ENCODE results near the gene NKX2-4. TPM values are rescaled to one million over a fixed set of nuclear protein-coding genes. Genes with fewer than 3 reads are reported as not detected.
A peak's percentile ranks its signal among the peaks of the same experiment; 100 is the strongest.

NKX2-4 gene
- total and polyA plus RNA-seq, 2 of the 4 experiments (the other 2 are of a cell fraction): not detected

DNA sequence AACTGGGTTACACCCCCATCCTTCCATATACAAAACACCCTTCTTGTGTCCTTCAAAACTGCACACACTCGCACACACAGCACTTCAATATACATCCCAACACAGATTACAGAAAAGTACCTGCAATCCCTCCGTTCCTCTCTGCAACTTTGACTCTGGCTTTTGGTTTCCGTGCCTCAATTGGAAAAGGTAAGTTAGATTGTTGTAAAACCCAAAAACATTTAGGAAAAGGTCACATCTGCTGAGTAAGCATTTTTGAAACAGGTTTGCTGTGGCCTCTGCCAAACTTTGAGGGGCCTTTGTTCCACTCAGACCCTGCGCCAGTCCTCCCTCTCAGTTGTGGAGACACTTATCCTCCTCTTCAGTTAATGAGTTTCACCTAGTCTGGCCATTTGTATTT lies 4.2 kb downstream of the NKX2-4 start:
- H3K4me2 ChIP-seq (ENCODE audit: low read depth, low read length): no peak overlapping the region

More for the DNA sequence above, 4.2 kb downstream of the NKX2-4 start:
- no peak overlapping the region for H2BK5ac ChIP-seq (ENCODE audit: low read depth, low read length, poor library complexity, severe bottlenecking)
- in situ Hi-C loops (cut with MboI; ENCODE audit: low sequenced_read_pairs) (no loop called here), dilution Hi-C loops (cut with HindIII; ENCODE audit: low sequenced_read_pairs, unreplicated experiment) (no loop called here), intact Hi-C loops (cut with micrococcal nuclease) (loop anchor here (10.0 kb wide), 1 partner anchor 158 kb away; no protein-coding TSS in a partner anchor)
- no peak overlapping the region for H3K4ac ChIP-seq (ENCODE audit: low read depth, low read length)
- H3K9me3 ChIP-seq (ENCODE audit: control insufficient read depth, insufficient read depth, low read length): peaks cover 18% of the 10 kb centered on the region
- CTCF ChIA-PET: no interaction called here
- no peak overlapping the region for H4K8ac ChIP-seq (ENCODE audit: low read depth in 2 of 2, low read length in 2 of 2)
- H2BK120ac ChIP-seq (ENCODE audit: low read depth, low read length): no peak overlapping the region
- no peak overlapping the region for H3K14ac ChIP-seq (replicated peaks; ENCODE audit: low read depth, low read length)
- peaks cover 4% of the 10 kb centered on the region; the same call in 1 of the 2 replicates for H3K4me1 ChIP-seq (ENCODE audit: control insufficient read depth, insufficient read depth, low read length)
- WGBS, 2 experiments (ENCODE audit: extremely low coverage in 2 of 2, insufficient read length in 1 of 2): no CpG with 5 or more reads among the region's 4 CpGs
- no peaks in the 10 kb centered on the region for H3K9me1 ChIP-seq (ENCODE audit: insufficient read depth, low read length)
- TF ChIP-seq MAFK (IDR thresholded peaks at IDR 0.05; ENCODE audit: low read depth, low read length) (peak; percentile 100), FOS (IDR thresholded peaks at IDR 0.05; ENCODE audit: low read depth, low read length) (no peak)
- H3K36me3 ChIP-seq (ENCODE audit: control insufficient read depth, insufficient read depth, low read length): peaks cover 2% of the 10 kb centered on the region; the same call in 1 of the 2 replicates
- H3K9ac ChIP-seq (ENCODE audit: low read depth, low read length): no peak overlapping the region
- H4K5ac ChIP-seq (ENCODE audit: low read depth, low read length): no peak overlapping the region
- no peak overlapping the region for H3K4me3 ChIP-seq (ENCODE audit: insufficient read depth, low read depth, low read length)
- H4K91ac ChIP-seq (ENCODE audit: insufficient read depth, low read depth, low read length): no peak overlapping the region
- no peak overlapping the region for H3K56ac ChIP-seq (ENCODE audit: extremely low read depth, insufficient read depth, low read length)
- peaks cover 63% of the 10 kb centered on the region for H3K27me3 ChIP-seq (ENCODE audit: control insufficient read depth, insufficient read depth, low read length)
- H2AFZ ChIP-seq (replicated peaks; ENCODE audit: low read length, poor library complexity): no peak overlapping the region
- POLR2A ChIA-PET (ENCODE audit: unreplicated experiment): no interaction called here
- no peak overlapping the region for H2AK9ac ChIP-seq (replicated peaks; ENCODE audit: low read depth, low read length, poor library complexity)
- no peak overlapping the region for H2AK5ac ChIP-seq (ENCODE audit: low read depth, low read length)
- H2BK15ac ChIP-seq (ENCODE audit: low read depth, low read length): no peak overlapping the region
- no peak overlapping the region for H3K18ac ChIP-seq (ENCODE audit: low read depth, low read length)
- no peaks in the 10 kb centered on the region for H3K79me1 ChIP-seq (ENCODE audit: low read depth in 1 of 2, low read length in 2 of 2)
- no peak for ATAC-seq (ENCODE audit: low read depth)
- no peak overlapping the region for H3K23ac ChIP-seq (ENCODE audit: low read depth, low read length)
- no peaks in the 10 kb centered on the region for H4K20me1 ChIP-seq (ENCODE audit: insufficient read depth, low read length)
- BruUV-seq (replicated peaks): no TSS peak
- H3K27ac ChIP-seq (ENCODE audit: insufficient read depth, low read length): no peak overlapping the region
- no peak overlapping the region for H2BK20ac ChIP-seq (ENCODE audit: low read depth, low read length)
- DNase-seq: no peak

Measured in IMR-90 (cell line).